Activated CD4-positive, alpha-beta memory T cell treated with anti-CD3 and anti-CD28 coated beads, Interleukin-2, amount 10 ng/mL, durations not matched to agents 7 days and 5 days (primary cell): ENCODE results near the gene RBM23. TPM values are rescaled to one million over a fixed set of nuclear protein-coding genes. Genes with fewer than 3 reads are reported as not detected.

ENCODE experiments used
- CTCF ChIA-PET: fragments of 350-600 bp; sonication (Branson Sonifier 250); formaldehyde crosslinking; loops from one replicate; lab custom pipeline; 2021; ENCODE audit warnings: antibody characterized with exemption, inconsistent platforms; lab: Charles Lee
- POLR2A ChIA-PET: fragments of 350-600 bp; sonication (Branson Sonifier 250); formaldehyde crosslinking; loops from one replicate; lab custom pipeline; 2021; ENCODE audit warnings: antibody characterized with exemption; lab: Charles Lee
- DNase-seq: peaks from one replicate; pipeline ENCODE4 v3.0.0-alpha.2; 2020
- H3K27ac Mint-ChIP-seq: one replicate; pipeline ENCODE4 v1.8.0; 2021; ENCODE audit warnings: mild to moderate bottlenecking, mixed read lengths
- H3K27me3 Mint-ChIP-seq: one replicate; pipeline ENCODE4 v1.8.0; 2021; ENCODE audit warnings: mixed read lengths
- H3K36me3 Mint-ChIP-seq: one replicate; pipeline ENCODE4 v1.8.0; 2021; ENCODE audit warnings: low read depth, mixed read lengths
- H3K4me1 Mint-ChIP-seq: one replicate; pipeline ENCODE4 v1.8.0; 2021; ENCODE audit warnings: mixed read lengths
- H3K4me3 Mint-ChIP-seq: one replicate; pipeline ENCODE4 v1.8.0; 2021; ENCODE audit warnings: mild to moderate bottlenecking, mixed read lengths
- H3K9me3 Mint-ChIP-seq: one replicate; pipeline ENCODE4 v1.8.0; 2021; ENCODE audit warnings: mixed read lengths
- total RNA-seq, 2 experiments: library from RNA; stranded (reverse); gene quantifications; one replicate each; pipeline ENCODE4 v1.2.3, GENCODE V29; 2021

The RBM23 gene
- total RNA-seq, 2 experiments from 2014 or later, result 71.8 to 73.5 TPM

- CTCF ChIA-PET, result interaction anchor here (1.0 to 12.1 kb wide), 6 partner anchors 12 to 61 kb away, joined by 3 to 145 read pairs (median 6); partner anchors contain the start of gene LRP10
- no peaks in the 10 kb centered on the region for H3K9me3 Mint-ChIP-seq
- DNase-seq, result no peak
- peaks cover 4% of the 10 kb centered on the region for H3K36me3 Mint-ChIP-seq
- no peak overlapping the region for H3K27ac Mint-ChIP-seq
- H3K4me1 Mint-ChIP-seq, result peaks cover 33% of the 10 kb centered on the region
- peaks cover 23% of the 10 kb centered on the region for H3K27me3 Mint-ChIP-seq
- POLR2A ChIA-PET, result interaction anchor here (1.2 to 9.2 kb wide), 3 partner anchors 11 to 295 kb away, joined by 3 to 115 read pairs (median 4); partner anchors contain the start of genes DAD1 and LRP10
- H3K4me3 Mint-ChIP-seq, result no peak overlapping the region
These were observed 34.7 kb downstream of the RBM23 start for GRCh38 chr14:22884076-22884737.

- peaks cover 11% of the 10 kb centered on the region for H3K36me3 Mint-ChIP-seq
- no peak within 1 kb of the TSS for H3K4me3 Mint-ChIP-seq
- POLR2A ChIA-PET, result interaction anchor here (1.2 to 9.2 kb wide), 4 partner anchors 10 to 294 kb away, joined by 3 to 115 read pairs (median 10); partner anchors contain the start of genes DAD1, LRP10 and RBM23
- CTCF ChIA-PET, result interaction anchor here (1.1 to 12.1 kb wide), 5 partner anchors 12 to 326 kb away, joined by 3 to 145 read pairs (median 7); partner anchors contain the start of genes LRP10 and PRMT5
- H3K27ac Mint-ChIP-seq, result no peak within 1 kb of the TSS
- H3K9me3 Mint-ChIP-seq, result no peaks in the 10 kb centered on the region
- DNase-seq, result no peak
- peaks cover 30% of the 10 kb centered on the region for H3K4me1 Mint-ChIP-seq
- H3K27me3 Mint-ChIP-seq, result peaks cover 23% of the 10 kb centered on the region
These were observed 35.6 kb downstream of the RBM23 start, which contains the start of gene REM2 for GRCh38 chr14:22883173-22883976. Gene REM2 (plus strand): TSS chr14:22883222. CDS start chr14:22883288, 66 bp downstream.

- H3K4me3 Mint-ChIP-seq, result no peak overlapping the region
- POLR2A ChIA-PET, result interaction anchor here (0.8 to 9.2 kb wide), 7 partner anchors 8 to 323 kb away, joined by 3 to 115 read pairs (median 3); partner anchors contain the start of genes DAD1, LRP10 and RBM23
These were observed 36.3 kb downstream of the RBM23 start for GRCh38 chr14:22882529-22883172.

GRCh38 chr14:22882064-22882463 lies 36.9 kb downstream of the RBM23 start:
- POLR2A ChIA-PET, result interaction anchor here (0.8 to 9.2 kb wide), 7 partner anchors 9 to 322 kb away, joined by 3 to 115 read pairs (median 4); partner anchors contain the start of genes LRP10 and RBM23
- H3K36me3 Mint-ChIP-seq, result peaks cover 24% of the 10 kb centered on the region

More at GRCh38 chr14:22882529-22883172, 36.3 kb downstream of the RBM23 start:
- Mint-ChIP-seq H3K27me3 (peaks cover 23% of the 10 kb centered on the region), H3K27ac (no peak overlapping the region), H3K36me3 (peaks cover 18% of the 10 kb centered on the region), H3K4me1 (peaks cover 23% of the 10 kb centered on the region), H3K9me3 (no peaks in the 10 kb centered on the region)
- DNase-seq, result no peak
- CTCF ChIA-PET, result interaction anchor here (1.1 to 12.1 kb wide), 4 partner anchors 11 to 326 kb away, joined by 3 to 145 read pairs (median 8); partner anchors contain the start of genes LRP10 and PRMT5

GRCh38 chr14:22878271-22879246 lies 40.4 kb downstream of the RBM23 start:
- POLR2A ChIA-PET, result interaction anchor here (1.3 to 1.6 kb wide), 2 partner anchors 8 to 40 kb away, joined by 3 to 6 read pairs; no protein-coding TSS in a partner anchor
- CTCF ChIA-PET, result interaction anchor here (1.1 kb wide), 1 partner anchor 40 kb away, joined by 3 read pairs; the partner anchor contains the start of gene RBM23
- DNase-seq, result no peak
- no peaks in the 10 kb centered on the region for H3K9me3 Mint-ChIP-seq
- no peak overlapping the region for H3K4me3 Mint-ChIP-seq
- H3K27me3 Mint-ChIP-seq, result peaks cover 6% of the 10 kb centered on the region
- peaks cover 15% of the 10 kb centered on the region for H3K4me1 Mint-ChIP-seq
- H3K27ac Mint-ChIP-seq, result no peak overlapping the region
- peaks cover 54% of the 10 kb centered on the region for H3K36me3 Mint-ChIP-seq

More at GRCh38 chr14:22882064-22882463, 36.9 kb downstream of the RBM23 start:
- Mint-ChIP-seq H3K27ac (no peak overlapping the region), H3K27me3 (peaks cover 23% of the 10 kb centered on the region), H3K9me3 (no peaks in the 10 kb centered on the region), H3K4me1 (peaks cover 17% of the 10 kb centered on the region), H3K4me3 (no peak overlapping the region)
- CTCF ChIA-PET, result interaction anchor here (1.1 to 12.1 kb wide), 4 partner anchors 10 to 325 kb away, joined by 3 to 145 read pairs (median 8); partner anchors contain the start of genes LRP10 and PRMT5
- no peak for DNase-seq

- Mint-ChIP-seq H3K4me3 (no peak overlapping the region), H3K36me3 (peaks cover 61% of the 10 kb centered on the region), H3K27me3 (peaks cover 3% of the 10 kb centered on the region), H3K27ac (no peak overlapping the region), H3K4me1 (peaks cover 22% of the 10 kb centered on the region), H3K9me3 (no peaks in the 10 kb centered on the region)
- ChIA-PET CTCF (no interaction called here), POLR2A (interaction anchor here (7.7 kb wide), 1 partner anchor 7 kb away, joined by 115 read pairs; the partner anchor contains the start of gene REM2)
- no peak for DNase-seq
These were observed 41.9 kb downstream of the RBM23 start for GRCh38 chr14:22877000-22877501.

GRCh38 chr14:22875748-22876319 lies 43.1 kb downstream of the RBM23 start:
- H3K9me3 Mint-ChIP-seq, result no peaks in the 10 kb centered on the region

GRCh38 chr14:22875003-22875747 lies 43.8 kb downstream of the RBM23 start:
- Mint-ChIP-seq H3K27ac (no peak overlapping the region), H3K36me3 (peaks cover 61% of the 10 kb centered on the region), H3K4me3 (no peak overlapping the region), H3K9me3 (no peaks in the 10 kb centered on the region), H3K27me3 (no peaks in the 10 kb centered on the region), H3K4me1 (peaks cover 32% of the 10 kb centered on the region)
- no peak for DNase-seq
- ChIA-PET CTCF (interaction anchor here (4.7 to 7.8 kb wide), 2 partner anchors 11 to 25 kb away, joined by 69 to 145 read pairs; partner anchors contain the start of gene REM2), POLR2A (interaction anchor here (7.7 kb wide), 1 partner anchor 9 kb away, joined by 115 read pairs; the partner anchor contains the start of gene REM2)

More at GRCh38 chr14:22875748-22876319, 43.1 kb downstream of the RBM23 start:
- no peak for DNase-seq
- CTCF ChIA-PET, result interaction anchor here (0.5 to 7.8 kb wide), 3 partner anchors 10 to 122 kb away, joined by 3 to 145 read pairs (median 3); partner anchors contain the start of gene REM2
- POLR2A ChIA-PET, result interaction anchor here (7.7 kb wide), 1 partner anchor 9 kb away, joined by 115 read pairs; the partner anchor contains the start of gene REM2
- no peak overlapping the region for H3K27ac Mint-ChIP-seq
- H3K4me1 Mint-ChIP-seq, result peaks cover 26% of the 10 kb centered on the region
- H3K4me3 Mint-ChIP-seq, result no peak overlapping the region
- peaks cover 61% of the 10 kb centered on the region for H3K36me3 Mint-ChIP-seq
- no peaks in the 10 kb centered on the region for H3K27me3 Mint-ChIP-seq

- Mint-ChIP-seq H3K27me3 (no peaks in the 10 kb centered on the region), H3K36me3 (peaks cover 47% of the 10 kb centered on the region), H3K4me1 (peaks cover 39% of the 10 kb centered on the region), H3K4me3 (peak overlapping the region; percentile 81), H3K27ac (peak overlapping the region; percentile 81), H3K9me3 (no peaks in the 10 kb centered on the region)
- CTCF ChIA-PET, result interaction anchor here (0.6 to 7.8 kb wide), 28 partner anchors 10 to 876 kb away, joined by 3 to 145 read pairs (median 6); partner anchors contain the start of genes AJUBA, HAUS4, MRPL52 and PRMT5
- DNase-seq, result no peak
- POLR2A ChIA-PET, result interaction anchor here (0.7 to 7.7 kb wide), 13 partner anchors 10 to 317 kb away, joined by 3 to 115 read pairs (median 4); partner anchors contain the start of genes ACIN1, C14orf119, RBM23 and REM2
These were observed 46.0 kb downstream of the RBM23 start for GRCh38 chr14:22872833-22873520.
